Tibial artery (tissue), 4 donors: ENCODE results near the gene PPY.

Experiments used
- DNase-seq, 2 donors: peaks; one replicate each; pipeline ENCODE4 v3.0.0-alpha.2; 2019
- H3K27ac ChIP-seq, 2 donors: fragments of 200-600 bp; sonication (generic) in 1 of 2; 1 replicate in 1 of 2; 2 replicates in 1 of 2; pipeline ENCODE4 v1.5.1; 2018 to 2019; ENCODE audit warnings: mild to moderate bottlenecking in 1 of 2
- H3K27me3 ChIP-seq, 2 donors: fragments of 200-600 bp; sonication (generic) in 1 of 2; one replicate each; pipeline versions ENCODE4 v1.5.1 to v1.6.0; 2016 to 2019
- H3K36me3 ChIP-seq, 3 donors: fragments of 200-600 bp; sonication (generic) in 2 of 3; one replicate each; pipeline ENCODE4 v1.5.1; 2016 to 2019; ENCODE audit warnings: mild to moderate bottlenecking in 2 of 3
- H3K4me1 ChIP-seq, 4 donors: fragments of 200-600 bp; sonication (generic) in 2 of 4; 1 replicate in 3 of 4; 2 replicates in 1 of 4; pipeline ENCODE4 v1.5.1; 2016 to 2019
- H3K4me3 ChIP-seq, 2 donors: fragments of 200-600 bp; sonication (generic) in 1 of 2; 1 replicate in 1 of 2; 2 replicates in 1 of 2; pipeline ENCODE4 v1.5.1; 2018 to 2019; ENCODE audit warnings: mild to moderate bottlenecking in 2 of 2
- H3K9me3 ChIP-seq, 3 donors: fragments of 200-600 bp; sonication (generic) in 1 of 3; one replicate each; pipeline ENCODE4 v1.5.1; 2016 to 2019
- intact Hi-C: fragments of 100-400 bp; cut with DNase I; formaldehyde crosslinking; loops from one replicate; pipeline ENCODE4 v1.15.0; 2023; ENCODE audit warnings: low total_unique reads
- TF ChIP-seq, protein P1 (sequence below), 2 experiments: fragments of 200-600 bp in 1 of 2; fragments of 450-650 bp in 1 of 2; IDR thresholded peaks; one replicate each; pipeline ENCODE4 v1.5.1; 2017 to 2019; ENCODE audit warnings: antibody characterized with exemption in 2 of 2, mild to moderate bottlenecking in 1 of 2, moderate library complexity in 1 of 2

The PPY gene

DNA sequence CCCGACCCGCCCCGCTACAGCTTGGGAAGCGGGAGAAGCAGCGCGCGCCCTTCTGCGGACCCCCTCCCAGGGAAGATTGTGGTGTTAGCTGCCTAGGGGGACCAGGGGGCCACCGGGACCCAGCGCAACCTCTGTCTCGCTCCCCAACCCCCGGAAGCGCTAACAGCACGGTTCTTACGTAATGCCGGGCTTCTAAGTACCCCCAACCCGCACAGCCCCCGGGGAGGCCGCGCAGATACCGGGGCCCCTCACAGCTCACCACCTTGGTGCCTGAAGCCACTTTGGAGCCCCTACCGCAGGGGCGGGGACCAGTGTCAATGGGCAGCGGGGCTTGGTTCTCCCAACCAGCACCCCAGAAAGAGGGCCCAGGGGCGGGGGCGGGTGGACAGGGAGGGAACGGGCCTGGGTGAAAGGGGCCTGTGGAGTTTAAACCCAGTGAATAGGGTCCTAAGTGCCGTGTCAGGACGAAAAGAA lies 35.3 kb downstream of the PPY start:
- TF ChIP-seq, protein P1, sequence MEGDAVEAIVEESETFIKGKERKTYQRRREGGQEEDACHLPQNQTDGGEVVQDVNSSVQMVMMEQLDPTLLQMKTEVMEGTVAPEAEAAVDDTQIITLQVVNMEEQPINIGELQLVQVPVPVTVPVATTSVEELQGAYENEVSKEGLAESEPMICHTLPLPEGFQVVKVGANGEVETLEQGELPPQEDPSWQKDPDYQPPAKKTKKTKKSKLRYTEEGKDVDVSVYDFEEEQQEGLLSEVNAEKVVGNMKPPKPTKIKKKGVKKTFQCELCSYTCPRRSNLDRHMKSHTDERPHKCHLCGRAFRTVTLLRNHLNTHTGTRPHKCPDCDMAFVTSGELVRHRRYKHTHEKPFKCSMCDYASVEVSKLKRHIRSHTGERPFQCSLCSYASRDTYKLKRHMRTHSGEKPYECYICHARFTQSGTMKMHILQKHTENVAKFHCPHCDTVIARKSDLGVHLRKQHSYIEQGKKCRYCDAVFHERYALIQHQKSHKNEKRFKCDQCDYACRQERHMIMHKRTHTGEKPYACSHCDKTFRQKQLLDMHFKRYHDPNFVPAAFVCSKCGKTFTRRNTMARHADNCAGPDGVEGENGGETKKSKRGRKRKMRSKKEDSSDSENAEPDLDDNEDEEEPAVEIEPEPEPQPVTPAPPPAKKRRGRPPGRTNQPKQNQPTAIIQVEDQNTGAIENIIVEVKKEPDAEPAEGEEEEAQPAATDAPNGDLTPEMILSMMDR (IDR thresholded peaks at IDR 0.05) = no peak
- Histone ChIP-seq H3K9me3 (no peaks in the 10 kb centered on the region), H3K4me3 (peak overlapping the region; percentile 76 to 93), H3K36me3 (no peaks in the 10 kb centered on the region), H3K4me1 (peaks cover 0 to 33% (median 22%) of the 10 kb centered on the region in 4 donors), H3K27me3 (peaks cover 0 to 6% of the 10 kb centered on the region in 2 donors), H3K27ac (peak overlapping the region; percentile 95 to 96)
- no peak for DNase-seq
- intact Hi-C loops = no loop called here

DNA sequence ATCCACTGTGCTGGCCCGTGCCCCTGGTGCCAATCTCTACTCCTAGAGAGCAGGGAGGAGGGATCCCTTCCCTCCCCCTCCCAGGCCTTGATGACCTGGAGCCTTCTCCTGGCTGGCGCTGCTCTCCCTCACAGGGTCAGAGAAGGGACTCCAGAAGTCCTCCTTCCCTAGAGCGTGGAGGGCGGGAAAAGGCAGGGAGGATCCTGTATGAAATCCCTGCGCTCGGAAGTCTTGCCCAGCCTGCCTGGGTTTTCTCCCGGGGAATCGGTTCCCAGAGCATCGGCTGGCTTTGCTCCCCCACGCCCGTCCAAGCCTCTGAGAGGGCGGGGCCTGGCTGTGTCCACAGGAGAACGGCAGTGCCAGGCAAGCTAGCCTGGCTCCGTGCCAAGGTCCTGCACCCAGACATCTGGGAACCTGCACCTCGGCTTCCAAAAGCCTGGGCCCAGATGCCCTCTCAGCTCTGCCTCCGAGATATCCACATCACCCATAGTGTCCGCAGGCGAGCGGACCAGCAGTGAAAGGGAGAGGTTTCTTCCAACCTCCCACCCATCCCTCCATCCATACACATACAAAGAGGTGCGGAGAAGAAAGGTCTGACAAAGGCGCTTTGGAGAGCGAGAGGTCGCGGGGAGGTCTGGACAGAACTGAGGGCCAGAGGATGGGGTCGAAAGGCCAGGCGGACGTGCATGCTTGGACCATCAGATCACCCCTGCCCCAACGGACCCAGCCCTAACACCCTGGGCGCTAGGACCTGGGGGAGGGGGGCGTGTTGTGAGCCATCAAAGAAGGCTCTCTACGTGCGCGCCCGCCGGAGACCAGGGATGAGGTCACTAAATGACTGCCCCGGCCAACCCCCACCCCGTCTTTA lies 36.1 kb downstream of the PPY start:
- H3K9me3 ChIP-seq = no peaks in the 10 kb centered on the region
- no peaks in the 10 kb centered on the region for H3K27me3 ChIP-seq
- intact Hi-C loops = no loop called here
- peak overlapping the region; percentile 95 to 96 for H3K27ac ChIP-seq
- peak overlapping the region; percentile 76 to 93 for H3K4me3 ChIP-seq
- peaks cover 0 to 33% (median 23%) of the 10 kb centered on the region in 4 donors for H3K4me1 ChIP-seq
- TF ChIP-seq, protein P1 (IDR thresholded peaks at IDR 0.05) = no peak
- peak; percentile 85 to 91 for DNase-seq
- H3K36me3 ChIP-seq = no peaks in the 10 kb centered on the region

DNA sequence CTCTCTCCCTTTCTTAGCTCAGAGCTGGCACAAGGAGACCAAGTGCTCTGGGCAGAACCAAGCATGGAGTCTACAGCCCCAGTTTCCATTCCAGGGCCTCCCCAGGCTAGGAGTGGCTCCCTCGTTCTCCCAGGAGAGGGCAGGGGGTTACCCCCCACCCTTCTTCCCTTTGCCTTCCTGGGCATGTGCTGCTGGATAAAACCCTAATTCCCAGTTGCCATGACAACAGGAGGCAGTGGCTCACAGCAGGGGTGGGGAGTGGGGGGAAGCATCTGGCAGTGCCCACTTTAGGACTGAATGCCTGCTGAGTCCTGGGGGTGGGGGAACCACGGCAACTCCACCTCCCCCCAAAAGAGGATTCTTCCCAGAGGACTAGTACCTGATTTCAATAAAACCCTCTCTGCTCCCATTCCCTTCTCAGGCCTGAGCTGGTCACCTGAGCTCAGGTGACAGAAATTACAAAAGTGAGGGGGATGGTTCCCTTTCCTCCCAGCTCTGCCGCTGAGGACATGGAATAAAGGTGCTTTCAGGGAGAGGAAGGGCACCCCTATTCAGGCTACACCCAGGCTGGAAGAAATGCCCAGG lies 36.8 kb downstream of the PPY start:
- H3K36me3 ChIP-seq = no peaks in the 10 kb centered on the region
- TF ChIP-seq, protein P1 (IDR thresholded peaks at IDR 0.05) = no peak
- H3K4me1 ChIP-seq = peaks cover 0 to 40% (median 29%) of the 10 kb centered on the region in 4 donors
- H3K27ac ChIP-seq = peak overlapping the region; percentile 95 to 96
- H3K9me3 ChIP-seq = no peaks in the 10 kb centered on the region
- intact Hi-C loops = no loop called here
- no peak for DNase-seq
- H3K27me3 ChIP-seq = no peaks in the 10 kb centered on the region
- peak overlapping the region; percentile 76 to 93 for H3K4me3 ChIP-seq

DNA sequence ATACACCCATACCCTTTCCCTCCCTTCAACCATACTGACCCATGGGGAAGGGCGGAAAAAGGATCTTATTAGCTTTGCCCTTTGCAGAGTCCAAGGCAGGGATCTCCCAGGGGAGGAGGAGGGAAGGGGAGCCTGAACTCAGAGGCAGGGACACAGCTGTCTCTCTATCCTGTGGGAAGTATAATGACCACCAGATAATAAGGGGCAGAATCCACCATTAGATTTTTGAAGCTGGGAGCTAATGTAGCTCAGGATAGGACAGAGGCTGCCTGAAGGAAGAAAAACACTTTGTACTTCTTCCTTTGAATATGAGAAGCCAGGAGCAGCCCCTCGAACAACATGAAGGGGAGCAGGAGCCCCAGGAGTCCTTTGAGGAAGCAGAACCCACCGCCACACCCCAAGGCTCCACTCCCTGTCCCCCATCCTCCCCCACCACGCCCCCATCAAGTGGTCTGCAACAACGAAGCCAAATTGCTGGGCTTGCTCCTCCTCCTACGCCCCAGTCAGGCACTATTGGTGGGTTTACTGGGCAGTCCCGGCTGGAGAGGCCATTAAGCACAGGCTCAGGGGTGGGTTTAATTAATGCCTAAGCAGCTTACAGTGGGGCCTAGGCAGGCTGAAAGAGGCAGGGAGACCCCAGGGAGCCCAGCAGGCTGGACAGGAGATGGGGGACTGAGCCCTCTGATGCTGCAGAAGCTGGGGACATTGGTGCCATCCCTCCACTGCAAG lies 40.3 kb downstream of the PPY start:
- Histone ChIP-seq H3K27ac (no peak overlapping the region), H3K9me3 (no peaks in the 10 kb centered on the region), H3K36me3 (peaks cover 0 to 5% (median 0%) of the 10 kb centered on the region in 3 donors), H3K4me3 (no peak overlapping the region), H3K4me1 (peaks cover 0 to 39% (median 27%) of the 10 kb centered on the region in 4 donors), H3K27me3 (no peaks in the 10 kb centered on the region)
- TF ChIP-seq, protein P1 (IDR thresholded peaks at IDR 0.05) = no peak
- intact Hi-C loops = no loop called here
- DNase-seq = no peak

GRCh38 chr17:43900858-43901754 lies 41.2 kb downstream of the PPY start:
- H3K9me3 ChIP-seq = no peaks in the 10 kb centered on the region
- intact Hi-C loops = no loop called here
- no peak overlapping the region for H3K27ac ChIP-seq
- H3K36me3 ChIP-seq = peaks cover 0 to 8% (median 6%) of the 10 kb centered on the region in 3 donors
- no peaks in the 10 kb centered on the region for H3K27me3 ChIP-seq
- TF ChIP-seq, protein P1 (IDR thresholded peaks at IDR 0.05) = no peak
- H3K4me1 ChIP-seq = peaks cover 0 to 30% (median 24%) of the 10 kb centered on the region in 4 donors
- no peak for DNase-seq
- H3K4me3 ChIP-seq = peak overlapping the region; percentile 39 to 47
